ENCODE results near the gene MPC1L. TPM values are rescaled to one million over a fixed set of nuclear protein-coding genes. Genes with fewer than 3 reads are reported as not detected.
A peak's percentile ranks its signal among the peaks of the same experiment; 100 is the strongest.
"Not testable (repeated sequence)": the region's sequence is repeated elsewhere in the genome, so short reads cannot be mapped to it uniquely, and the experiment has no call there.

The MPC1L gene
- total RNA-seq, 4 donors from 2014 or later: not detected

GRCh38 chrX:40579141-40579540 is 44.1 kb upstream of the MPC1L start:
- Histone ChIP-seq H3K36me3 (no peaks in the 10 kb centered on the region), H3K9me3 (no peaks in the 10 kb centered on the region), H3K27me3 (no peaks in the 10 kb centered on the region), H3K4me3 (no peak overlapping the region), H3K27ac (no peak overlapping the region), H3K4me1 (peaks cover 0 to 16% (median 5%) of the 10 kb centered on the region in 3 donors)
- ATAC-seq: no peak
- TF ChIP-seq EP300 (IDR thresholded peaks at IDR 0.05) (no peak), CTCF (IDR thresholded peaks at IDR 0.05) (no peak), POLR2AphosphoS5 (IDR thresholded peaks at IDR 0.05) (no peak), POLR2A (IDR thresholded peaks at IDR 0.05) (no peak)
- WGBS, 2 donors (ENCODE audit: low coverage in 1 of 2): 62 to 89% methylated on average over 1 to 3 of the region's 3 CpGs

DNA sequence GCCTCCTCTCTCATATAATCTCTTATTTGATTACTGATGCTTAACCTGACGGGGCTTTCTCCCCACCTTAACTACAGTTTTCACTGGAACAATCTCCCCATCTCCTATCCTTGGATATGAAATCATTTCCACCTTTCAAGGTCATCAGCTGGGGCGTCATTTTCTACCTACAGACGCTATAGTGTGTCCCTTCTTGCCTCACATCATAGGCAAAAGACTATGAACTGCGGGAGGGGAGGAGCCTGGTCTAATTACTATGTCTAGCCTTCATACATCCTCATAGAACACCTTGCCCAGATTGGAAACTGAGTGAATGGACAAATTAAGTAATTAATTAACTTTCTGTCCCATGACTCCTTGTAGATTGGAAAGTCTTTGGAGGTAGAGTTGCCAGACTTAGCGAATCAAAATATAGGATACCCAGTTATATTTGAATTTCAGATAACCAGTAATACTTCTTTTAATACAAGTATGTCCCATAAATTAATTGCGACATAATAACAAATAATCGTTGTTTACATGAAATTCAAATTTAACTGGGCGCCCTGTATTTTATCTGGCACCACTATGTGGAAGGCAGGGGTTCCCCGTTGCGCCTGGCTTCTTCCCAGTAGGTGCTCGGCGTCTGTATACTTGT is 43.2 kb upstream of the MPC1L start:
- Histone ChIP-seq H3K4me3 (peak overlapping the region; percentile 73 to 82), H3K4me1 (peaks cover 0 to 16% (median 5%) of the 10 kb centered on the region in 3 donors), H3K36me3 (no peaks in the 10 kb centered on the region), H3K27me3 (no peaks in the 10 kb centered on the region), H3K9me3 (no peaks in the 10 kb centered on the region), H3K27ac (peak overlapping the region; percentile 72 to 94 (median 90))
- 4 to 31% methylated on average over 9 of the region's 12 CpGs for WGBS, 2 donors (ENCODE audit: low coverage in 1 of 2)
- peak; percentile 69 for ATAC-seq
- no peak for TF ChIP-seq EP300 (IDR thresholded peaks at IDR 0.05)
- no peak for TF ChIP-seq POLR2AphosphoS5 (IDR thresholded peaks at IDR 0.05)
- TF ChIP-seq POLR2A (IDR thresholded peaks at IDR 0.05): no peak
- no peak for TF ChIP-seq CTCF (IDR thresholded peaks at IDR 0.05)

GRCh38 chrX:40580537-40581335 is 42.5 kb upstream of the MPC1L start, which contains the start of gene ATP6AP2:
TSS of gene ATP6AP2 (plus strand) at chrX:40580970. CDS start at chrX:40581066, 96 bp downstream.
- H3K9me3 ChIP-seq: no peaks in the 10 kb centered on the region
- peak within 1 kb of the TSS; percentile 76 to 94 (median 90) for H3K27ac ChIP-seq
- 32% methylated on average over 22 of the region's 89 CpGs; no CpG with 5 or more reads in 1 of the 2 donors for WGBS, 2 donors (ENCODE audit: low coverage in 1 of 2)
- no peaks in the 10 kb centered on the region for H3K36me3 ChIP-seq
- H3K4me1 ChIP-seq: peaks cover 0 to 16% (median 5%) of the 10 kb centered on the region in 3 donors
- TF ChIP-seq EP300 (IDR thresholded peaks at IDR 0.05) (no peak), POLR2AphosphoS5 (IDR thresholded peaks at IDR 0.05) (peak; percentile 87), POLR2A (IDR thresholded peaks at IDR 0.05) (peak; percentile 79 to 84)
- peak within 1 kb of the TSS; percentile 73 to 82 for H3K4me3 ChIP-seq
- ATAC-seq: peak; percentile 98
- no peaks in the 10 kb centered on the region for H3K27me3 ChIP-seq

GRCh38 chrX:40581336-40581920 is 41.8 kb upstream of the MPC1L start:
- H3K36me3 ChIP-seq: no peaks in the 10 kb centered on the region
- H3K9me3 ChIP-seq: no peaks in the 10 kb centered on the region
- peak overlapping the region; percentile 73 to 82 for H3K4me3 ChIP-seq
- H3K27me3 ChIP-seq: no peaks in the 10 kb centered on the region
- TF ChIP-seq POLR2A (IDR thresholded peaks at IDR 0.05) (no peak), EP300 (IDR thresholded peaks at IDR 0.05) (no peak)
- H3K27ac ChIP-seq: peak overlapping the region; percentile 76 to 94 (median 90)
- WGBS, 2 donors (ENCODE audit: low coverage in 1 of 2): 16% methylated on average over 7 of the region's 15 CpGs; no CpG with 5 or more reads in 1 of the 2 donors
- H3K4me1 ChIP-seq: peaks cover 0 to 16% (median 5%) of the 10 kb centered on the region in 3 donors
- no peak for ATAC-seq

- H3K27me3 ChIP-seq, H3K36me3 ChIP-seq, H3K9me3 ChIP-seq, ATAC-seq, H3K27ac ChIP-seq: not testable (repeated sequence)
- 88% methylated on average over 3 of the region's 13 CpGs; no CpG with 5 or more reads in 1 of the 2 donors for WGBS, 2 donors (ENCODE audit: low coverage in 1 of 2)
- H3K4me3 ChIP-seq: peak overlapping the region in 1 of 2 donors; percentile 82
- peaks cover 0 to 16% (median 5%) of the 10 kb centered on the region in 3 donors for H3K4me1 ChIP-seq
These were observed 41.0 kb upstream of the MPC1L start for GRCh38 chrX:40582178-40582577.

- Histone ChIP-seq H3K36me3 (no peaks in the 10 kb centered on the region), H3K4me1 (peaks cover 0 to 19% (median 5%) of the 10 kb centered on the region in 3 donors), H3K27ac (no peak overlapping the region), H3K27me3 (no peaks in the 10 kb centered on the region), H3K4me3 (no peak overlapping the region), H3K9me3 (no peaks in the 10 kb centered on the region)
- WGBS, 2 donors (ENCODE audit: low coverage in 1 of 2): 71 to 83% methylated on average over 1 to 2 of the region's 2 CpGs
- TF ChIP-seq POLR2AphosphoS5 (IDR thresholded peaks at IDR 0.05) (no peak), CTCF (IDR thresholded peaks at IDR 0.05) (no peak), EP300 (IDR thresholded peaks at IDR 0.05) (no peak), POLR2A (IDR thresholded peaks at IDR 0.05) (no peak)
- ATAC-seq: no peak
These were observed 40.4 kb upstream of the MPC1L start for GRCh38 chrX:40582811-40583210.

GRCh38 chrX:40587623-40588022 is 35.6 kb upstream of the MPC1L start:
- not testable (repeated sequence) for ATAC-seq, H3K4me3 ChIP-seq, H3K27ac ChIP-seq, H3K27me3 ChIP-seq, H3K9me3 ChIP-seq, H3K4me1 ChIP-seq
- H3K36me3 ChIP-seq: peaks cover 0 to 34% of the 10 kb centered on the region in 2 donors
- WGBS, 2 donors (ENCODE audit: low coverage in 1 of 2): 29% methylated on average over 1 of the region's 1 CpG; no CpG with 5 or more reads in 1 of the 2 donors

GRCh38 chrX:40589616-40590321 is 33.5 kb upstream of the MPC1L start:
- ATAC-seq, H3K27me3 ChIP-seq, H3K4me1 ChIP-seq, H3K4me3 ChIP-seq, H3K9me3 ChIP-seq, H3K27ac ChIP-seq: not testable (repeated sequence)
- peaks cover 0 to 45% of the 10 kb centered on the region in 2 donors for H3K36me3 ChIP-seq
- 89 to 92% methylated on average over 4 to 5 of the region's 6 CpGs for WGBS, 2 donors (ENCODE audit: low coverage in 1 of 2)
